GM19455 (cell line): ENCODE results near the gene ITIH3.

Experiments
- ATAC-seq: cut with Tn5 transposase; IDR thresholded peaks from one replicate; pipeline ENCODE4 v1.9.1; 2021; ENCODE audit not compliant: unreplicated experiment

ITIH3 gene

DNA sequence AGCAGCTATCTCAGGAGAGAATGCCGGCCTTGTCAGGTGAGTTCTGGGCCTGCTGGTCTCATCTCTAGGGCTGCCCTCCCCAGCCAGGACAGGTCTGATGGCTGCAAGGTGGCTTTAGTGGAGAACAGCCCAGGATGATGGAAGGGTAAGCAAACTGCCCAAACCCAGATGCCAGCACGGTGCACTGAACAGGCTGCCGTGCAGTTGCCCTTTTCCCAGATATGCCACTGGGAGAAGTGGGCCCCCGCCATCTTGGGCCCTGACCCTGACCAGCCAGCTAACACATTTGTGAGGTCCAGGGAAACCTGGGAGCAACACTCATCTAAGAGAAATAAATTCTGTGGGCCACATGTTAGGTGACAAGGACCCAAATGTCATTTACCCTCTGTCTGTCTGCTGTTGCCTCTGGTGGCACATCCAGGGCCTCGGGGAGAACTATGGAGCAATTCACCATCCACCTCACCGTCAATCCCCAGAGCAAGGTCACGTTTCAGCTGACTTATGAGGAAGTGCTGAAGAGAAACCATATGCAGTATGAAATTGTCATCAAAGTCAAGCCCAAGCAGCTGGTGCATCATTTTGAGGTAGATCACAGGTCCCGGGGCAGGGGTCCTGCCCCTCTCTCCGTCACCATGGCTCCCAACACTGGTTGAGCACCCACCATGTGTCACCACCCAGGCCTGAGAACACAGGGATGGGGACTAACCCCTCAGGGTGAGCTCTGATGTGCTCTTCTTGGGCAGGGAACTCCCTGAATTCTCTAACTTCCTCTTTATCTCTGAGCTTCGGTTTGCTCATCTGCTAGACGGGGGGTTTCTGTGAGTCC, 15.4 kb upstream of the ITIH3 start:
- no peak for ATAC-seq

DNA sequence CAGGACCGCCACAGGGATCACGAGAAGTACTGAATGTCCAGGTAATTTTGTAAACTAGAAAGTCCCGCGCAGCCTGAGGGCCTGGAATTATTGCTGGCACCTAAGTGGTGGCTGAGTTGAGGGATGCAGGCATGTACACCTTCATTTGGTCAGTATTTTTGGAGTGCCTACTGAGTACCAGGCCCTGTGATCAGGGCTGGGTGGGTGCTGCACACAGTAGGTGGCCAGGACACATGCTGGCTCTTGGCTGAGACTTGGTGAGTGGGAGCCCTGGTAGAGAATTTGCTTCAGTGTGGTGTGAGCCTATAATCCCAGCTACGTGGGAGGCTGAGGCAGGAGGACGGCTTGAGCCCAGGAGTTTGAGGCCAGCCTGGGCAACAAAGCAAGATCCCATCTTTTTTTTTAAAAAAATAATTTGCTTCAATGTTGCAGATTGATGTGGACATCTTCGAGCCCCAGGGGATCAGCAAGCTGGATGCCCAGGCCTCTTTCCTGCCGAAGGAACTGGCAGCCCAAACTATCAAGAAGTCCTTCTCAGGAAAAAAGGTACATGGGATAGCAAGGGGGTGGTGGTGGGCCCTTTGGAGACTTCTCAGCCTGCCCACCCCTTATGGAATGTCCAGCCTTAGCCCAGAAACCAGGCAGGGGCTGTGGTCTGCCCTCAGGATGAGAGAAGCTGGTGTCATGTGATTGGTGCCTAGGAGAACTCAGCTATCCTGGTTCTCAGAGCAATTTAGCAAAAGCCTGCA, 14.6 kb upstream of the ITIH3 start:
- no peak for ATAC-seq

DNA sequence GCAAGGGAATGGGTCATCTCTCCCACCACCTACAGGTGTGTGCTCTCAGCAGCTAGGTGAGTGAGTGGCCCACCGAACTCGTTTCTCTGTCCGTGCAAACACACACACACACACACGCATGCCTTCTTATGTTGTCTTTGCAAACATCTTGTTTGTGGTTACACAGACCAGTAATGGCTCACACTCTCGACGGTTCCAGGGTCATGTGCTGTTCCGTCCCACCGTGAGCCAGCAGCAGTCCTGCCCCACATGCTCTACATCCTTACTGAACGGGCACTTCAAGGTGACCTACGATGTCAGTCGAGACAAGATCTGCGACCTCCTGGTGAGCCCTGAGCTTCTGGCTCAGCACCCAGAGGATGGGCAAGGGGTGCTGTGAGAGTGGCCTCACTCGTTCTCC, 12.9 kb upstream of the ITIH3 start:
- ATAC-seq, result no peak

DNA sequence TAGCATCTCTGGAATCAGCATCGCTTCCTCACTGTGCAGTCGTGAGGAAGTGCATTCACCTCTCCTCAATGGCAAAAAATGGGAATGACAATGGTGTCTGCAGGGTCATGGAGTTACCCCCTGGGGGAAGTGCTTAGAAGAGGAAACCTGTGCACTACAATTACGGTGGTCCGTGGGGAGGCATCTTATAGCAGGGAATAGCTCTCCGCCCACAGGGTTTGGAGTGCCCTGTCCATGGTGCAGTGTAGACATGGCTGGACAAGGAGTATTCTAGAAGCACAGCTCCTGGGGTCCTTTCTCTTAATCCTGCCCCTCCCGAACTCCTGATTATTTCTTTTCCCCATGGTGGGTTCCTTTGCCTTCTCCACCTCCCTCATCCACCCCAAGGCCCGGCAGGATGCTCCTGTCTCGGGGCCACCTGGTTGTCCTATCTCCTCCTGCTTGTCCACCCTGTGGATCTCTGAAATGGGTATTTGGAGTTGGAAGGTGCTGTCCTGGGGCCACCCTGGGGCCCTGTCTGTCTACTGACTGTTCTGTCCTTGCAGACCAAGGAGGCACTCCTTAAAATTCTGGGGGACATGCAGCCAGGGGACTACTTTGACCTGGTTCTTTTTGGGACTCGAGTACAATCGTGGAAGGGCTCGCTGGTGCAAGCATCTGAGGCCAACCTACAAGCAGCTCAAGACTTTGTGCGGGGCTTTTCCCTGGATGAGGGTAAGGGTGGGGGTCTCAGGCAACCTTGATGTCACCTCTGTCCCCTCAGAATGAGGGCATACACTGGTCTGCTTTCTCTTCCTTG, 12.0 kb upstream of the ITIH3 start:
- ATAC-seq, result no peak

DNA sequence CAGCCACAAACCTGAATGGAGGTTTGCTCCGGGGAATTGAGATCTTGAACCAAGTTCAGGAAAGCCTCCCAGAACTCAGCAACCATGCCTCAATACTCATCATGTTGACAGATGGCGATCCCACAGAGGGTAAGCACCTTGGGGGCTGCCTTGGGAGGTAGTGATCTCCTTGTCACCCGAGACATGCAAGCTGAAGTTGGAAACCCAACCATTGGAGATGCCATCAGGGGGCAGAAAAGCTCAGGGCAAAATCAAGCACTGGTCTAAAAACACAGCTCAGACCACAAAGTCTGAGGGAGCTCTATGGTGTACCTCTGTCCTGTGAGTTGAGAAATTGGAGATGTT, 11.4 kb upstream of the ITIH3 start:
- ATAC-seq, result no peak

DNA sequence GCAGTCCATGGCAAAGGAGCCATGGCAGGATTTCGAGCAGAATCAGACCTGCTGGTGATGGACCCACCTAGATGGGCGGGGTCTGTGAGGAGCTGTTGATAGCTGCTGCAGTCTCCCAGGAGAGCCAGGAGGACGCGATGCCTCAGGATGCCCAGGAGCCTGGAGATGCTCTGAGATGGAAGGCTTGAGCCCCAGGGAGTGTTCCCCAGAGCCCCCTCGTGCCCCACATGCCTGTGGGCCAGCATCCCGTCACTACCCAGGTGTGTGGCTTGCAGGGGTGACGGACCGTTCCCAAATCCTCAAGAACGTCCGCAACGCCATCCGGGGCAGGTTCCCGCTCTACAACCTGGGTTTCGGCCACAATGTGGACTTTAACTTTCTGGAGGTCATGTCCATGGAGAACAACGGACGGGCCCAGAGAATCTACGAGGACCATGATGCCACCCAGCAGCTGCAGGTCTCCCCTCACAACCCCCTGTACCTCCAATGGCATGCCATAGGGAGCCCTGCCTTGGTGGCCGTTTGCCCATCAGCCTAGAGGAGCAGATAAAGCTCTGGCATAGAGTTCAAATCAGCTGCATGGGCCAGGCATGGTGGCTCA, 10.5 kb upstream of the ITIH3 start:
- no peak for ATAC-seq

DNA sequence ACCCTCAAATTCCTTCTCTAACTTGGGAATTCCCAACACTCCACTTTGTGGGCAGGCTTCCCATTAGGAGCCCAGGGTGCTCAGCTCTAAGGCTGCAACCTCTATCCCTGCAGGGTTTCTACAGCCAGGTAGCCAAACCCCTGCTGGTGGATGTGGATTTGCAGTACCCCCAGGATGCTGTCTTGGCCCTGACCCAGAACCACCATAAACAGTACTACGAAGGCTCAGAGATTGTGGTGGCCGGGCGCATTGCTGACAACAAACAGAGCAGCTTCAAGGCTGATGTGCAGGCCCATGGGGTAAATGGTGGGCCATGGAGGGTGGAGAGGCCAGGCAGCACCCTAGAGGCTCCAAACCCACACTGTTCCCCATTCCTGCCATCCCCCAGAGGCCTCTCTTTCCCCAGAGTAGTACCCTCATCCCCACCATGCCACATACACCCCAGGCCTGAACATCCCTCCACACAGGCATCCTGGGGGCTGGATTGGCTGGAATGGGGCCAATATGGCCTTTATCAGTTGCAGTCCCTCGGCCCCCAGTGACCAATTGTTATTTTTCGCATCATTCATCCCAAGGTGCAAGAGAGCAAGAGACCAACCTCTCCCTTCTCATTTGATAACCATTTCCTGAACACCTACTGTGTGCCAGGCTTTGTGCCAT, 9.5 kb upstream of the ITIH3 start:
- no peak for ATAC-seq

DNA sequence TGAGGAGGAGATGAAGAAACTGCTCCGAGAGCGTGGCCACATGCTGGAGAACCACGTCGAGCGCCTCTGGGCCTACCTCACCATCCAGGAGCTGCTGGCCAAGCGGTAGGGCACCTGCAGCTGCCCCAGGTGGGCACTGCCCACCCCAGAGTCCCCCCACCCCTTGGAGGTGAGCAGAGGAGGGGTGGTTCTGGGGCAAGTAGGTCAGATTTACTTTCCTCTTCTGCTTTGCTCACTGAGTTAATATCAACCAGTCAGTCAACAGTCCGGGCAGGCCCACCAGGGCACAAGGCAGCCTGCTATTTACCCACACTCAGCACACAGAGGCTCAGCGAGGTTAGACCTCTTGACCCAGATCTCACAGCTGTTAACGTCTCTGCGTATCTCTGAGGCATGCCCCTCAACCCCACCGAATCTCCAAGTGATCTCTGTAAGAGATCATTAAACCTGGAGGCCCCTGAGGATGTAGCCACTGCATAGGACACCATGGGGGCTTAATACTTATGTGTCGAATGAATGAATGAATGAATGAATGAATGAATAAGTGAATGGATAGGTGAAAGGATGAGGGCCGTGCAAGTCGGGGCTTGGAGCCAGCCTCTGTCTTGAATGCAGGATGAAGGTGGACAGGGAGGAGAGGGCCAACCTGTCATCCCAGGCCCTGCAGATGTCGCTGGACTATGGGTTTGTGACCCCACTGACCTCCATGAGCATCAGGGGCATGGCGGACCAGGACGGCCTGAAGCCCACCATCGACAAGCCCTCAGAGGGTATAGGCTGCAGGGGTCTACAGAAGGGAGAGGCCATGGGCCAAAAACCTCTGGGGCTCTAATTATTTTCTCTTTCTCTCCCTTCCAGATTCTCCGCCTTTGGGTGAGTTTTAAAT, 8.0 kb upstream of the ITIH3 start:
- ATAC-seq, result no peak

DNA sequence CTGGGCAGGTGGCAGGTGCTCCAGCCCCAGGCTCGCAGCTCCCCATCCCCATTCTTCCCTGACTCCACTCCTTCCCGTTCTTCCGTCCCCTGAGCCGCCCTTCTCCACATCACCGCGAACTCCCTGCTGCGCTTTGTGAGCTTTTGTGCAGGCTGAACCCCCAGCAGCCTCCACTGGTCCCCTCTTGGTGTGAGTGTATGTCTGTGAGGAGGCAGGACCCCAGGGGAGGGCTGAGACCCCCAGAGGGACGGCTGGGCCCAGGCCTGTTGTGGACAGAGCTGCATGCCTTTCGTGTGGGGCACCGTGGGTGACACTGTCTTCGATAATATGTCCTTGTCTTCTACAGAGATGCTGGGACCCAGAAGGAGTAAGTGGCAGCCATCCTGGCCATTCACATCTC, 7.3 kb upstream of the ITIH3 start:
- no peak for ATAC-seq

DNA sequence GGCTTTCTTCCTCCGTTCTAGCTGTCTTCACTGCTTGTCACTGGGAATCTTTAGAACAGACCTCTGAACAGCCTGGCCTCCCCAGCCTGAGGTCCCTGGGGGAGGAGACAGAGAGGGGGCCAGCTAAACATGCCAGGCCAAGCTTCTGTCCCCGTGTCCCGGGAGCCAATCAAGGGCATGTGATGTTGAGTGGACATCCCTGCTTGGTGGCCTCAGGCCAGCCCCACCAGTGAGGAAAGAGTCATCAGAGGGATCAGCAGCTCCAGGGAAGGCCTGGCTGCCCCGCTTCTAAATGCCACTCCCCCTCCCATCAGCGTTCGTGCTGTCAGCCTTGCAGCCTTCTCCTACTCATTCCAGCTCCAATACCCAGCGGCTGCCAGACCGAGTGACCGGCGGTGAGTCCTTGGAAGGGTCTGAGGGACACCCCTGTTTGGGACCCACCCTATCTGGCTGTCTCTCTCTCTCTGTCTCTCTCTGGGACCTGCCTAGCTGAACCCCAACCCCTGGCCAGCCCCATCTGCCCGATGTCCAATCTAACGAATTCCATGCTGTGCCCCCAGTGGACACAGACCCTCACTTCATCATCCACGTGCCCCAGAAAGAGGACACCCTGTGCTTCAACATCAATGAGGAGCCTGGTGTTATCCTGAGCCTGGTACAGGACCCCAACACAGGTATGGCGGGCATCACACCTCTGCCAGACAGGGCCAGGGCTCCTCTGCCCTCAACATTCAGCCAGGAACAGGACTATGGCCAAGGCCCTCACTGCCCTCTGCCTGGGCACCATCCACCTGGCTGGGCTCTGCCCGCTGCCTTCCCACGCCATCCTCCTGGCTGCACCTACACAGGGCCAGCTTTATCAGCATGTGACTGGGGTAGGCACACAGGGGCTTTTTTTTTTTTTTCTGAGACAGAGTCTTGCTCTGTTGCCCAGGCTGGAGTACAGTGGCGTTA, 6.6 kb upstream of the ITIH3 start:
- ATAC-seq, result no peak

DNA sequence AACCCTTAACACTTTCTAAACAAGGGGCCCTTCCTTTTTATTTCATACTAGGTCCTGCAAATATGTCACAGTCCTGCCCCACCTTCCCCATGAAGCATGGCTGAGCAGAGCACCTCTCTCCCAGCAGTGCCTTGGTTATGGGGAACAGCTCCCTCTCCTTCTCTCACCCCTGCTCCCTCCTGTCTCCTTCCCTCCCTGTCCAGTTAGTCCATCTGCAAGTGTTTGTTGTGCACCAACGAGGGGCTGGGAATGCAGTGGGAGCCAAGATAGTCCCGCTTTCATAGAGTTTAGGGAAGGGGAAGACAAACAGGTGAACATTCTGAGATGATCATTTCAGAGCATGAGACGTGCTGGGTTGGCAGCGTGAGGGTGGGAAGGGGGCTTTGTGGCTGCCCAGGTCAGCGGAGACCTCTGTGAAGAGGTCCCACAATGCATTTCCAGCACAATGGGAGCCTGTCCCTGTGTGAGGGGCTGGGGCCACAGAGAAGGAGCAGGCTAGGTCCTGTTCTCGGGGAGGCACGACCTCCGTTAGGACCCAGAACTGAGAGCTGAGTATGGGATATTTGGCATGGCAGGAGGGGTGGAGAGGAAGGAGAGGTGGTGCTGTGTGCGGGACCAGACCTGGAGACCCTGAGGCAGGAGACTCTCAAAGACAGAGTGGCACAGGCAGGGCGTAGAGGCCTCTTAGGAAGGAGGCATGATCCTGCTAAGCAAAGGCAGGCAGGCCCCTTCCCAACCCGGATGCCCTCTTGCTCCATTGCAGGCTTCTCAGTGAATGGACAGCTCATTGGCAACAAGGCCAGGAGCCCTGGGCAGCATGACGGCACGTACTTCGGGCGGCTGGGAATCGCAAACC, 5.5 kb upstream of the ITIH3 start:
- ATAC-seq, result no peak

DNA sequence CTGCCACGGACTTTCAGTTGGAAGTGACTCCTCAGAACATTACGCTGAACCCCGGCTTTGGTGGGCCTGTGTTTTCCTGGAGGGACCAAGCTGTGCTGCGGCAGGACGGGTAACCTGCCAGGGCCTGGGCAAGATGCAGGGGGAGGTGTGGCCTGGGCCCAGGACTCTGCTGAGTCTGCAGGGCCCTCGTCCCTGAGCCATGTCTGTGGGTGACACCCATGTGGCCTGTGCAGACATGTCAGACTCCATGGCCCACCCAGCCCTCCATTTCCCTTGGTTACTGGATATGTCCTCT, 4.9 kb upstream of the ITIH3 start:
- ATAC-seq, result no peak

DNA sequence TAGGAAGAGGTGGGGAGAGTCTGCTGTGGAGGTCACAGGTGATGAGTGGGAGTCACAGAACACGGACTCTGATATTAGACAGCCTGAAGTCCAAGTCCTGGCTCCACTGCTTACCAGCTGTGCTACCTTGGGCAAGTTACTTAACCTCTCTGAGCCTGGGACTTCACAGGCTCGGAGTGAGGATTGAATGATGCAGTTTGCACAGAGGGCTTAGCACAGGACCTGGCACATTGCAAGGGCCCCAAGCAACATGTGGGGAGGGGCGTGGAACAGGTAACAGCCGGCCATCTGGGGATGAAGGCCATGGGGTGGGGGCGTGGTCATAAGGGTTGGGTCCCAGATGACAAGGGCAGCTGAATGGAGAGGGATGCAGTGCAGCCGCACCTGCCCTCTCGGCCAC, 4.3 kb upstream of the ITIH3 start:
- no peak for ATAC-seq

DNA sequence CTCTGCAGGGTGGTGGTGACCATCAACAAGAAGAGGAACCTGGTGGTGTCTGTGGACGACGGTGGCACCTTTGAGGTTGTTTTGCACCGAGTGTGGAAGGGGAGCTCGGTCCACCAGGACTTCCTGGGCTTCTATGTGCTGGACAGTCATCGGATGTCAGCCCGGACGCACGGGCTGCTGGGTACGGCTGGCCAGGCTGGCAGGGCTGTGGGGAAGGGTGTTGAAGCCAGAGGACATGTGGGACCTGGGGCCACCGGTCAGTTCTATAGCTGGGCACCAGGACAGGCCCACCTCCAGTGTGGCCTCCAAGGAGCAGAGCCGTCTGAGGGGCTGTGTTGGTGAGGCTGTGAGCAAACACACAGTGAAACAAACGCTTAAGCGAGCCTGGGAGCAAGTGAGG, 3.9 kb upstream of the ITIH3 start:
- ATAC-seq, result no peak

DNA sequence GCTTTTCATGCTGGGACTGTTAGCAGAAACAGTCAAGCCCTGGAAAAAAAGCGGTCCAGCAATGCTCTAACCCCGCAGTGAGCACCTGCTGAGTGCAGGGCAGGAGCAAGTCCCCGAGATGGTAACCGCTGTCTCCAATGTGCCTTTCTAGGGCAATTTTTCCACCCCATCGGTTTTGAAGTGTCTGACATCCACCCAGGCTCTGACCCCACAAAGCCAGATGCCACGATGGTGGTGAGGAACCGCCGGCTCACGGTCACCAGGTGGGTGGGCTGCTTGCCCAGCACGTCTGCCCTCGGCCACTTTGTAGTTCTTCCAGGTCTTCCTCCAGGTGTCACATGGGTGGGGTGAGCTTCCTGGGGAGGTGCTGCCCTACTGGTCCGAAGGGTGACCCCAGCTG, 3.2 kb upstream of the ITIH3 start:
- no peak for ATAC-seq

DNA sequence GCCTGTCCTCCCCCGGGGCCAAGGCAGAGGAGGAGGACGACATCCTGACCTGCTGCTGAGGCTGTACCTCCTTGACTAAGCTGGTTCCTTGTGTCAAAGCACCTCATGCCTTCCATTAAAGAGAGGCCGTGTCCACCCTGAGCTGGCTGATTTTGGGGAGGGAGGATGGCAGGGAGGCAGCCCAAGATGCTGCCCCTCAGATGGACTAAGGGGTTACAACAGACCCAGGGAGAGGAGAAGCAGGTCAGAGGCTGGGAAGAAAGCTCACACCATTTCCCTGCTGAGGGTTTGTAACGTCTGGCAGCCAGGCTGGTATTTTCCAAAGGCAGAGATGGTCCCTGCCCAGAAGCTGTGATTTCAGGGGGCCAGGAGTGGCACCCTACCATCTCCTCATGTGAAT, 2.7 kb upstream of the ITIH3 start:
- ATAC-seq, result no peak

DNA sequence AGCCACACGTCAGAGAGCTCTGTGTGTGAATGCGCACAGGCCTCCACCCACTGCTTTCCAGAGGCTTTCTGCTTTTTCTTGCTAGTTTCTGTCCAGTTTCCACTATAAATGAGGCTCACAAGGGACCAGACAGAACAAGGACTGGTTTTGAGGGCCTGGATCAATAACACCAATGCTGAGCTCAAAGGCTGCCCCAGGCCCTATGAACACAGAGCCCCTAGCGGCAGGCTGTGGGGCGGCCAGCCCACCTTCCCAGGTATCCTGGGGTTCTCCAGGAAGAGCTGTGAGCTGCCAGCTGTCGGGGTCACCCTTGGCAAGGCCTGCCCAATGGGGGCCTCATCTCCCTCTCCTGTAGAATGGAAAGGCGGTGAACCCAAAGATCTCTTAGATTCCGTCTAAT, 2.2 kb upstream of the ITIH3 start:
- ATAC-seq, result no peak
